MM.1S (cell line): ENCODE measurements around the gene CEACAM19.

Experiments used
- EZH2 ChIP-seq: fragments of 300-600 bp; sonication (generic); optimal IDR thresholded peaks from 2 replicates; pipeline ENCODE3; 2017; ENCODE audit warnings: low read depth, mild to moderate bottlenecking, antibody characterized with exemption, low read length, mixed read lengths
- EZH2phosphoT487 ChIP-seq: fragments of 300-600 bp; sonication (generic); IDR thresholded peaks from 2 replicates; pipeline ENCODE4 v1.6.1; 2018; ENCODE audit warnings: antibody characterized with exemption, low read length
- TF ChIP-seq, protein P1 (sequence below): fragments of 300-600 bp; sonication (generic); IDR thresholded peaks from 2 replicates; pipeline ENCODE4 v1.5.1; 2016; ENCODE audit warnings: antibody characterized with exemption, low read length, mixed read lengths

DNA sequence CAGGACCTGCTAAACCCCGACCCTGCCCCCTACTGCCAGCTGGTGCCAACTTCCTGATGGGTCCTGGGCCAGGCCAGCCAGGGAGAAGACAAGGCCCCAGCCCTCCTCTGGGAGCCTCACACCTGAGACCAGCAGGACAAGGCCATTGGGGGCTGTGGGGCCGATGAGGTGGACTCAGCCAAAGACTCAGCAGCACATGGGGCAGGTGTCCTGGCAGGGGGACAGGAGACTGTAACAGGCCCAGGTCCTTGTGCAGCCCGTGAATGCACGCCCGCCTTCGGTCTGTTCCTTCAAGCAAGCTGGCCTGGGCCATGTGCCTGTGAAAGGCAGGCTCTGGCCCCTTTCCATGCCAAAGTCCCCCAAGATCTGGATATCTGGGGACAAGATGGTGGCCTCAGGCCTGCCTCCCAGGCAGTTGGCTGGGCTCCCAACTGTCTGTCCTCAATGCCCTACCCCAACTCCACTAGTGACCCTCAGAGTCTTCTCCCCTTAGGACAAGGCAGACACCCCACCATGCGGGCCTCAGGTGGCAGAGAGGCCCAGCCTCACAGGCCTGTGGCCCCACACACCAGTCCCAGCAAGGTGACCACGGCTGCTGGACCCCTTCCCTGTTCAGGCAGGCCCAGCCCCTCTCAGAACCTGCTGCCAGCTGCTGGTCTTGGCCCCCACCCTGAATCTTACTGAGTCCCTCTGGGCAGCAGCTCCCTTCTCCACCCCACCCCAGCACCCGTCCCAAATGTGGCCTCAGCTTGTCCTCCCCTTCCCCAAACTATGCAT is 12.3 kb downstream of the CEACAM19 start:
- TF ChIP-seq, protein P1, sequence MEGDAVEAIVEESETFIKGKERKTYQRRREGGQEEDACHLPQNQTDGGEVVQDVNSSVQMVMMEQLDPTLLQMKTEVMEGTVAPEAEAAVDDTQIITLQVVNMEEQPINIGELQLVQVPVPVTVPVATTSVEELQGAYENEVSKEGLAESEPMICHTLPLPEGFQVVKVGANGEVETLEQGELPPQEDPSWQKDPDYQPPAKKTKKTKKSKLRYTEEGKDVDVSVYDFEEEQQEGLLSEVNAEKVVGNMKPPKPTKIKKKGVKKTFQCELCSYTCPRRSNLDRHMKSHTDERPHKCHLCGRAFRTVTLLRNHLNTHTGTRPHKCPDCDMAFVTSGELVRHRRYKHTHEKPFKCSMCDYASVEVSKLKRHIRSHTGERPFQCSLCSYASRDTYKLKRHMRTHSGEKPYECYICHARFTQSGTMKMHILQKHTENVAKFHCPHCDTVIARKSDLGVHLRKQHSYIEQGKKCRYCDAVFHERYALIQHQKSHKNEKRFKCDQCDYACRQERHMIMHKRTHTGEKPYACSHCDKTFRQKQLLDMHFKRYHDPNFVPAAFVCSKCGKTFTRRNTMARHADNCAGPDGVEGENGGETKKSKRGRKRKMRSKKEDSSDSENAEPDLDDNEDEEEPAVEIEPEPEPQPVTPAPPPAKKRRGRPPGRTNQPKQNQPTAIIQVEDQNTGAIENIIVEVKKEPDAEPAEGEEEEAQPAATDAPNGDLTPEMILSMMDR: no peak
- TF ChIP-seq EZH2 (no peak), EZH2phosphoT487 (no peak)
